B cell (primary cell): ENCODE results near the gene ZNF672. TPM values are rescaled to one million over a fixed set of nuclear protein-coding genes. Genes with fewer than 3 reads are reported as not detected.

Source experiments
- ATAC-seq: fragments of 200-7000 bp; cut with Tn5 transposase; one replicate; pipeline ENCODE4 v1.10.0; 2021; ENCODE audit warnings: low read depth, mild to moderate bottlenecking, moderate number of reproducible peaks, moderate library complexity
- CTCF ChIA-PET: fragments of 350-600 bp; sonication (Branson Sonifier 250); formaldehyde crosslinking; loops from one replicate; lab custom pipeline; 2021; ENCODE audit warnings: antibody characterized with exemption, inconsistent platforms; lab: Charles Lee
- POLR2A ChIA-PET: fragments of 350-600 bp; sonication (Branson Sonifier 250); formaldehyde crosslinking; loops from one replicate; lab custom pipeline; 2021; ENCODE audit warnings: antibody characterized with exemption; lab: Charles Lee
- DNase-seq: peaks from one replicate; pipeline ENCODE4 v3.0.0; 2013
- H2AFZ ChIP-seq: 2 replicates; pipeline ENCODE4 v1.6.1; 2012; ENCODE audit warnings: mild to moderate bottlenecking, low read depth, low read length; ENCODE audit not compliant: insufficient read depth, poor library complexity, severe bottlenecking
- H3K27ac ChIP-seq, 2 donors: 1 replicate in 1 of 2; 2 replicates in 1 of 2; pipeline ENCODE4 v1.5.1; 2012 to 2013; ENCODE audit warnings: low read length in 2 of 2, mild to moderate bottlenecking in 2 of 2, moderate library complexity in 1 of 2
- H3K27me3 ChIP-seq, 4 experiments: fragments of 200-600 bp in 1 of 4; sonication (generic) in 1 of 4; replicated peaks in 1 of 4; 1 replicate in 2 of 4; 2 replicates in 2 of 4; pipeline versions ENCODE4 v1.6.1 to v1.7.0; 2013 to 2016; ENCODE audit warnings: low read length in 3 of 4, mild to moderate bottlenecking in 2 of 4, mixed read lengths in 1 of 4, moderate library complexity in 1 of 4; ENCODE audit not compliant: insufficient read depth in 4 of 4, control insufficient read depth in 3 of 4; ENCODE audit errors: control extremely low read depth in 1 of 4
- H3K36me3 ChIP-seq, 2 experiments: replicated peaks in 1 of 2; 1 replicate in 1 of 2; 2 replicates in 1 of 2; pipeline versions ENCODE4 v1.6.1 to v1.7.1; 2013; ENCODE audit warnings: low read length in 1 of 2; ENCODE audit not compliant: insufficient read depth in 2 of 2, control insufficient read depth in 1 of 2; ENCODE audit errors: control extremely low read depth in 1 of 2, extremely low read depth in 1 of 2
- H3K4me1 ChIP-seq, 2 donors: fragments of 200-600 bp in 1 of 2; sonication (generic) in 1 of 2; 1 replicate in 1 of 2; 2 replicates in 1 of 2; pipeline versions ENCODE4 v1.5.1 to v1.6.1; 2013 to 2017; ENCODE audit warnings: low read length in 2 of 2; ENCODE audit not compliant: control insufficient read depth in 2 of 2, insufficient read depth in 2 of 2
- H3K4me2 ChIP-seq: replicated peaks from 2 replicates; pipeline ENCODE3; 2012; ENCODE audit warnings: mild to moderate bottlenecking, low read depth, low read length; ENCODE audit not compliant: poor library complexity, severe bottlenecking
- H3K4me3 ChIP-seq, 5 experiments: fragments of 200-600 bp in 1 of 5; sonication (generic) in 1 of 5; 1 replicate in 3 of 5; 2 replicates in 2 of 5; pipeline versions ENCODE4 v1.5.1 to v1.7.0; 2011 to 2016; ENCODE audit warnings: low read length in 4 of 5, mild to moderate bottlenecking in 4 of 5, low read depth in 2 of 5, control low read depth in 1 of 5, moderate library complexity in 1 of 5; ENCODE audit not compliant: insufficient read depth in 1 of 5; ENCODE audit errors: control extremely low read depth in 1 of 5, extremely low read depth in 1 of 5
- H3K79me2 ChIP-seq: fragments of 200-600 bp; sonication (generic); one replicate; pipeline ENCODE4 v1.6.0; 2016; ENCODE audit warnings: low read length; ENCODE audit not compliant: control insufficient read depth, insufficient read depth
- H3K9ac ChIP-seq: fragments of 200-600 bp; sonication (generic); 2 replicates; pipeline ENCODE4 v1.6.1; 2017; ENCODE audit warnings: mild to moderate bottlenecking, low read length, moderate library complexity
- H3K9me3 ChIP-seq, 3 donors: one replicate each; pipeline versions ENCODE4 v1.6.1 to v1.7.1; 2013; ENCODE audit warnings: low read length in 2 of 3; ENCODE audit not compliant: control insufficient read depth in 2 of 3, insufficient read depth in 1 of 3; ENCODE audit errors: control extremely low read depth in 1 of 3
- H4K20me1 ChIP-seq: 2 replicates; pipeline ENCODE4 v1.6.0; 2012; ENCODE audit warnings: mild to moderate bottlenecking, low read length; ENCODE audit not compliant: insufficient read depth, control insufficient read depth, poor library complexity, severe bottlenecking
- H3K27ac Mint-ChIP-seq: one replicate; pipeline ENCODE4 v1.8.0; 2021; ENCODE audit warnings: mixed read lengths
- H3K27me3 Mint-ChIP-seq: one replicate; pipeline ENCODE4 v1.8.0; 2021; ENCODE audit warnings: mixed read lengths
- H3K4me1 Mint-ChIP-seq: one replicate; pipeline ENCODE4 v1.8.0; 2021; ENCODE audit warnings: mixed read lengths
- H3K4me3 Mint-ChIP-seq: one replicate; pipeline ENCODE4 v1.8.0; 2021; ENCODE audit warnings: mixed read lengths
- H3K9me3 Mint-ChIP-seq: one replicate; pipeline ENCODE4 v1.8.0; 2022; ENCODE audit warnings: mixed read lengths; ENCODE audit not compliant: insufficient read depth
- CTCF ChIP-seq: fragments of 200-600 bp; IDR thresholded peaks from one replicate; pipeline ENCODE4 v1.8.0; 2022; ENCODE audit warnings: antibody characterized with exemption, mild to moderate bottlenecking
- EZH2 ChIP-seq: IDR thresholded peaks from 2 replicates; pipeline ENCODE4 v1.6.1; 2012; ENCODE audit warnings: borderline replicate concordance, low read depth, mild to moderate bottlenecking, moderate library complexity, low read length; ENCODE audit not compliant: insufficient read depth, poor library complexity, severe bottlenecking
- WGBS: methylation state at CpG from one replicate; pipeline ENCODE4 v1.1.5; 2013; ENCODE audit warnings: missing lambda C conversion rate; ENCODE audit not compliant: insufficient coverage; 5-methylcytosine and 5-hydroxymethylcytosine counted together
- intact Hi-C: fragments of 100-400 bp; cut with micrococcal nuclease; formaldehyde crosslinking; loops from one replicate; pipeline ENCODE4 v1.10.0; 2022
- polyA plus RNA-seq: library from polyadenylated mRNA; depleted of rRNA; stranded (reverse); fragments of >200 nt; gene quantifications from 2 replicates; pipeline ENCODE4 v1.2.3, GENCODE V29; 2012
- total RNA-seq, 2 donors: library from RNA; stranded (reverse); fragments of 120-200 nt in 1 of 2; gene quantifications; 1 replicate in 1 of 2; 2 replicates in 1 of 2; pipeline versions ENCODE4 v1.2.3 to v1.2.4, GENCODE V29; 2013 to 2022

The ZNF672 gene
- total and polyA plus RNA-seq, 2 donors (not counting 1 experiment from before 2014, with no cell fraction given) = 46.4 to 56.3 TPM

DNA sequence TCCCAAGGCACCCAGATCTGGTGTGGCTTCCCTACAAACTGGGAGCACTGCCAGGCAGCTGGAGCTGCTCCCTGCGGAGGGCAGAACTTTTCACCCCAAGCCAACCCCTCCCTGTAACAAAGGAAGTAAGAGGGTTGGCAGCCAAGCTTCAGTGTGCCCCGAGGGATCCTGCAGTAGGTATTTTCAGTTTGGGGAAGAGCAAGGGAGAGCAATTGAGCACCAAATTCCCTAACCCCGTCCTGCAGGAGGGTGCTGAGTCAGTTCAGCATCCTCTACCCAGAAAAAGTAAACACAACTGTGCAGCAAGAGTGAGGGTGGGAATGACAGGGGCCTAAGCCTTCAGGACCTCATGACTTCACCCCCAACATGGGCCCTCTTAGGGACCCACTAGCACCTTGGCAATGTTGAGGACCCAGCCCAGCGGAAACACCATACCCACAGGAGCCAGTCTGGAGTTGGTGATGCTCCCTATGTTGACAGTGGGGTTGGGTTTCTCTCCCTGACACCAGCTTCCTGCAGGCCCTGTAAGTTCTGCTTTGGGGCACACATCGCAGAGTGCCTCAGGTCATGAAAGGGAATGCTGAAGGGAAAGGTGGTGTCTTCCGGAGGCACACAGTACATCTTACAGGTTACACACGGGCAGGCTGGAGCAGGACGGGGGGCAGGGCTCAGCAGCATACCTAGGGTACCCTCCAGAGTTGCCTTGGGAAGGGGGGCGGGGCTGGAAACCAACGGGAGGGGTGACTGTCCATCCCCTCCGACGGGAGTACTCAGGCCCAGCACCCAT, 27.1 kb upstream of the ZNF672 start:
- Histone ChIP-seq H3K4me1 (peaks cover 25 to 28% of the 10 kb centered on the region in 2 donors), H3K36me3 (peaks cover 2 to 47% of the 10 kb centered on the region in 2 experiments), H3K9me3 (peaks cover 0 to 7% (median under 1%) of the 10 kb centered on the region in 3 donors), H3K79me2 (peaks cover 16% of the 10 kb centered on the region), H2AFZ (no peak overlapping the region), H3K4me2 (peak overlapping the region; percentile 30), H4K20me1 (no peaks in the 10 kb centered on the region), H3K9ac (no peak overlapping the region), H3K4me3 (no peak overlapping the region), H3K27me3 (no peaks in the 10 kb centered on the region), H3K27ac (no peak overlapping the region)
- 87% methylated on average over 8 of the region's 12 CpGs for WGBS
- H3K4me1 Mint-ChIP-seq = peaks cover 25% of the 10 kb centered on the region
- no peaks in the 10 kb centered on the region for H3K9me3 Mint-ChIP-seq
- no peak for TF ChIP-seq CTCF
- TF ChIP-seq EZH2 = no peak
- CTCF ChIA-PET = interaction anchor here (0.6 to 7.6 kb wide), 3 partner anchors 114 to 188 kb away, joined by 3 to 274 read pairs (median 7); partner anchors contain the start of gene OR14I1
- H3K27me3 Mint-ChIP-seq = no peaks in the 10 kb centered on the region
- intact Hi-C loops = no loop called here
- H3K27ac Mint-ChIP-seq = no peak overlapping the region
- POLR2A ChIA-PET = no interaction called here
- DNase-seq (peak; percentile 6), ATAC-seq (no peak)
- H3K4me3 Mint-ChIP-seq = no peak overlapping the region
